ENCODE measurements around the gene STX8. TPM values are rescaled to one million over a fixed set of nuclear protein-coding genes. Genes with fewer than 3 reads are reported as not detected.

STX8 gene
- total RNA-seq, 1 experiment from 2014 or later: 38.8 TPM

GRCh38 chr17:9219631-9220397, 355.8 kb downstream of the STX8 start (continued):
- TF ChIP-seq CTCF (IDR thresholded peaks at IDR 0.05 in 2 of 3, conservative IDR thresholded peaks at IDR 0.05 in 1 of 3; ENCODE audit: borderline replicate concordance in 1 of 3, insufficient read depth in 1 of 3, low read depth in 2 of 3, low read length in 2 of 3) (no peak), ELF1 (IDR thresholded peaks at IDR 0.05; ENCODE audit: borderline replicate concordance, low read depth) (no peak), YY1 (IDR thresholded peaks at IDR 0.05; ENCODE audit: extremely low read depth, insufficient replicate concordance, low read depth, low read length) (no peak), POLR2A (IDR thresholded peaks at IDR 0.05; ENCODE audit: borderline replicate concordance, extremely low read depth, insufficient read depth, insufficient read length) (no peak), ZFX (IDR thresholded peaks at IDR 0.05) (no peak), MAX (IDR thresholded peaks at IDR 0.05) (no peak)

GRCh38 chr17:9218911-9219310, 356.7 kb downstream of the STX8 start:
- DNase-seq (ENCODE audit: low read depth, low spot score) (no peak), ATAC-seq (no peak)
- POLR2A ChIA-PET: no interaction called here
- no peaks in the 10 kb centered on the region for H3K79me2 ChIP-seq (ENCODE audit: insufficient read depth, low read length)
- H3K27me3 ChIP-seq (ENCODE audit: insufficient read depth, low read length): no peaks in the 10 kb centered on the region
- CTCF ChIA-PET: no interaction called here
- TF ChIP-seq FOSL1 (IDR thresholded peaks at IDR 0.05; ENCODE audit: low read depth) (no peak), SRF (IDR thresholded peaks at IDR 0.05; ENCODE audit: low read depth) (no peak), ZNF274 (IDR thresholded peaks at IDR 0.05; ENCODE audit: low read depth, low read length) (no peak), ATF3 (IDR thresholded peaks at IDR 0.05) (no peak), CBX3 (IDR thresholded peaks at IDR 0.05; ENCODE audit: low read depth) (no peak)
- H3K4me3 ChIP-seq (replicated peaks in 1 of 2; ENCODE audit: low read depth in 1 of 2, low read length in 2 of 2): no peak overlapping the region
- no peak overlapping the region for H3K9ac ChIP-seq (ENCODE audit: low read length)
- H3K9me2 ChIP-seq (ENCODE audit: insufficient read depth): no peaks in the 10 kb centered on the region
- no peaks in the 10 kb centered on the region for H3K36me3 ChIP-seq (ENCODE audit: control insufficient read depth in 1 of 2, insufficient read depth in 2 of 2, low read length in 2 of 2)
- H3K4me1 ChIP-seq (ENCODE audit: control insufficient read depth in 1 of 2, insufficient read depth in 2 of 2, low read length in 2 of 2): no peaks in the 10 kb centered on the region
- H3K27ac ChIP-seq (ENCODE audit: low read depth, low read length): no peak overlapping the region
- no peak overlapping the region for H3K4me2 ChIP-seq (ENCODE audit: low read length)
- no TSS peak for BruUV-seq (replicated peaks)
- intact Hi-C loops (cut with micrococcal nuclease): no loop called here
- H2AFZ ChIP-seq (ENCODE audit: low read depth, low read length, poor library complexity, severe bottlenecking): no peak overlapping the region
- RAD21 ChIA-PET (ENCODE audit: low non-redundant PET in 1 of 2, low total read pairs in 2 of 2, uncharacterized antibody in 2 of 2, unreplicated experiment in 2 of 2): no interaction called here
- peaks cover 0 to 16% of the 10 kb centered on the region in 2 experiments; a peak in 3 of 4 replicates for H3K9me3 ChIP-seq (ENCODE audit: control insufficient read depth in 1 of 2, insufficient read depth in 1 of 2, low read depth in 1 of 2, low read length in 2 of 2)
- no peaks in the 10 kb centered on the region for H4K20me1 ChIP-seq (ENCODE audit: insufficient read depth)
